DMS53 treated with DMSO at 0.1 percent for 48 hours (cell line): ENCODE data around the gene PTBP1.

Source experiments
- DNase-seq: peaks from one replicate; lab custom pipeline; 2025; ENCODE audit not compliant: unreplicated experiment; lab: John Stamatoyannopoulos, UW

The PTBP1 gene

DNA sequence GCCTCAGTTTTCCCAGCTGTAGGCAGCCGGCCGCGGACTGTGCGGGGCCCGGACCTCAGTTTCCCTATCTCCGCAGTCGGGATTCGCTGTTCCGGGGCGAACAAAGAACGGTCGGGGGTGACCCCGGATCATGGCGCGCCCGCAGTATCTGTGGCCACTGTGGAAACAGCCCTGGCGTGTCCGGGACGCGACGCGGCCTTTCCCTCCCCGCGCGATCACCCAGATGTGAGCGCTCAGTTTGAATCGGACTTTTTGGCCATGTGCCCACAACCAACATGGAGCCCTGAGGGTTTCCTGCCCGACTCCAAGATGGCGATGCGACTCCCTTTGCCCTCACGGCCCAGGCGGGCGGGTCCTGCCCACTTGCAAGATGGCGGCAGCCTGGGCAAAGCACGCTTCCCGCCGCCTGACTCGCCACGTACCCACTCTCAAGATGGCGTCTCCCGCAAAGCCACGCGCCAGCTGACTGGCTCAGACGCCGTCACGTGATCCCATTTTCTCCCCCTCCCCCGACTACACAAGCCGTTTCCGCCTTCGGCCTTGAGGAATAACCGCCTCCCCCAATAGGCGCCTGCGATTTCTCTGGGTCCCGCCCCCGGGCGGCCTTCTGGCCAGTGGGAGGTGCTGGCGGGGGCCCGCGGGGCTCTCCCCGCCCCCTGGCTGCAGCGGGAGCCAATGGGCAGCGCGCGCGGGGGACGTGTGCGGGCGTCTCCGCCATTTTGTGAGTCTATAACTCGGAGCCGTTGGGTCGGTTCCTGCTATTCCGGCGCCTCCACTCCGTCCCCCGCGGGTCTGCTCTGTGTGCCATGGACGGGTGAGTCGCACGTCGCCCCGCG is at the start of gene PTBP1:
PTBP1 (plus strand) TSS at position 761 of the 836 bp plus-strand sequence; CDS start at position 807, 46 bp downstream.
- peak; percentile 96 for DNase-seq

DNA sequence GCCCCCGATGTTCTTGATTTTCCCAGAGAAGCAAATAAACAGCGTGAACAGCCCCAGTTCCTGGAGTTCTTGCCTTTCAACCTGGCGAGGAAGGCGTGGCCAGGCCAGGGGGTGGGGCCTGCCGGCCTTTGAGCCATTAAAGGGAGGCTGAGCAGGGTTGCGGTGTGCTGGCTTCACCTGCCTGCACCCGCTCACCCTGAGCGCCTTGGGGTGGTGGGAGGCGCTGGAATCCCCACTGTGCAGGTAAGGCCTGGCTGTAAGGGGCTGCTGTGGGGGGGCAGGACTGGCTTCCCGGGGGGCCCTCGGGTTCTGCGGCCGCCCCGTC is 49.0 kb upstream of the PTBP1 start:
- no peak for DNase-seq

DNA sequence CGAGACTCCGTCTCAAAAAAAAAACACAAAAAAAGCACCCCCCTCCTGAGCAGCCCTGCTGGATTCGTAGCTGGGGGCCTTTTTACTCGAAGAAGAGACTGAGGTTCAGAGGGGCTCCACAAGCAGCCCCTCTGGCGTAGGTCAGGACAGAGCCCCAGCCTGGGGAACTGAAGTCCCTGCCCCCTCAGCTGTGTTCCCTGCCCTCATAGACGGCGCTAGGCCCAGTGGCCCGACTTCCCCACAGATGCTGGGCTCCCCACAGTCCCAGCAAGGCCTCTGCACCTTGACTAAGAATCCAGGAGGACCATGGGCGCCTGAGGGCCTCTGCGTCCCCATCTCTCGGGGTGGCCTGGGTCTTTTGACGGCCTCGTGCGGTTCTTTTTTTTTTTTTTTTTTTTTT is 47.4 kb upstream of the PTBP1 start:
- DNase-seq, result no peak

DNA sequence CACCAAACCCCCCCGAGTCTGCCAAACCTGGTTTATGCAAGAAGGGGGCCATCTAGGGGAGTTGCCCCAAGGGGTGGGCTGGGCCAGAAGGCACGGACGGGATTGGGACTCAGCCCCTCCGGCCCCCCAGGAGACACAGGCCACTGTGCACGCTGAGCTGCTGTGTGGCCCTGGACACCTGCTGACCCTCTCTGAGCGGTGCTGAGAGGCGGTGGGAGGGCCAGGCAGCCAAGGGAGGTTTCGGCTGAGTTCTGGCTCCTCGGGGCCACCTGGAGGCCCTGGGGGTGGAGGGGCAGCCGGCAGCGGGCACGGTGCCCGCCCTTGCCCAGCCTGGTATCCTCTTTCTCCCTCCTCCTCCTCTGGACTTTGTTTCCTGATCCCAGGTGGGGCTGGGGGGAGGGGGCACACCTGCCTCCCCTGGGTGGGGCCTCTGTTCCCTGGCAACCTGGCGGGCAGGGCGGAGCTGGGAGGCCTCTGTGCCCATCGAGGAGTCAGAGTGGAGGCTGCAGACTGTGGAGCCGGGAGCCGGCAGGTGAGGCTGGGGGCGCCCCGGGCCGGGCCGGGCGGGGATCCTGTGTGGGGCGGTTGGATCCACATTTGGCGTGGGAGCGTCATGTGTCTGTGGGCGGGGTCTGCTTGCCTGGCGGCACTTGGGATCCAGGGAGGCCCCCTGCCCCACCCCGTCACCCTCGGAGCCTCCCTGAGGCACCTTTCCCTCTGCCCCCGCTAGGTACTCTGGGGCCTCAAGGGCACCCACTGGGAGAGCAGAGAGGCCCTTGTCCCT is 46.4 kb upstream of the PTBP1 start, which contains the start of gene MISP:
MISP (plus strand) TSS at position 473 of the 784 bp plus-strand sequence. CDS start 5,835 bp downstream, outside the sequence.
- DNase-seq, result peak; percentile 71

DNA sequence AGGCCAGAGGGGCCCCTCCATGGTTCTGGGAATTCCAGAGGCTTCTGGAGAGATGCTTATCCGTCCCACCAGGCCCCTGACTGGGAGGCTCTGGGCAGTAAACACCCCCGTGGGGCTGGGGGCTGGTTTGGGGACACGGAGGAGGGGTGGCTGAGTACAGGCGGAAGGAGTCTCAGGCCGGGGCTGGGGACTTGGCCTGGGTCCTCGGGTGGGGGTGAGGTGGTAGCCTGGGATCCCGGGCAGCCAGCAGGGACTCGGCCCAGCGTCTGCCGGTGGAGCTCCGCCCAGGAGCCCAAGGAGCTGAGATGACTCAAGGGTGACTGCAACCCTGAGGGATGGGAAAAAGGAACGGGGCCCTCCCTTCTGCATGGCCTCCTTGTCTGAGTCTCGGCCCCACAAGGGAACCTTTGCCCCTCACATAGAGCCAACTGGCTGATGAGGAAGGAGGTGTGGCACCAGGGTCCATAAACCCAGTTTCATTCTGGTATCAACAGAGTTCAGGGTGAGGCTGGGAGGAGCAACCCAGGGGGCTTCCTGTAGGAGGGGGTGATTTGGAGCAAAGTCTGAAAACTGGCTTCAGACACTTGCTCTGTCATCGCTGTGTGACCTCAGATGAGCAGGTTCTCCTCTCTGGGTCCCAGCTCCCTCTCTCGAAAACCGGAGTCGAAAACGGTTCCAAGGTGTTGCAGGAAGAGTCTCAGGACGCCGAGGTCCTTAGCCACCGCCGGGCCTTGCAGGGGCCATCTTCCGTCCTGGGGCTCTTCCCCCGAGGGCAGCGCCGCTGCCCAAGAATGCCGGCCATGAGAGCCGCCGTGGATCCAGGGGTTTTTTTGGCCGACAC is 45.5 kb upstream of the PTBP1 start:
- no peak for DNase-seq

DNA sequence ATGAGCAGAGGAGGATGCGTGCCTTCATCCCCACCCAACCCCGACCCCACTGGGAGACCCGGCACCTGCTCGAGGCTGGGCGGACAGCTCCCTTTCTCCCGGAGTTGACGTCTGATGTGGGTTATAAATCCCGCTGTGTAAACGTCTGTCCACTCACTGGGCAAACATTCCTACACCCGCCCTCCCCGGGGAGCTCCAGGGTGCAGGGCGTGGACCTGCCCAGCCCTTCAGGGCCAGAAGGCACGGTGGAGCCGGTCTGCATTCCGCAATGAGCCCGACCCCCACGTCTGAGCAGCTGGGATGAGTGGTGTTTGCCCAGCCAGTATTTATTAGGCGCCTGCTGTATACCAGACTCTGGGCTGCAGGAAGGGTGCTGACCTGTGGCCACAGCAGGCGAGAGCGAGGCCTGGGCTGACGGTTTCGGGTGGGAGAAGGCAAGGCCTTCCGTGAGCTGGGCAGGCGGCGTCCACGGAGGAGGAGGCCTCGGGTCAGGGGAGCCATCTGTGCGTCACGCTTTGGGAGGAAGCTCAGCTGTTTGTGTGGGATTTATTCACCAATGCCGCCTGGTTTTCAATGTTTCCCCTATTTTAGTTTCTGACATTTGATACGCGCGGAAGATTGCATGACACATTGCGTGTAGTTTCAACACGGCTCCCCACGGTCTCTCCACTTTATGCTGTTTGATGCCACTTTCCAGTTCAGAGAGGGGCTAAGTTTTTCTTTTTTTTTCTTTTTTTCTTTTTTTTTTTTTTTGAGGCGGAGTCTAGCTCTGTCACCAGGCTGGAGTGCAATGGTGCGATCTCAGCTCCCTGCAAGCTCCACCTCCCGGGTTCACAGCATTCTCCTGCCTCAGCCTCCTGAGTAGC is 44.4 kb upstream of the PTBP1 start:
- DNase-seq, result peak; percentile 69

DNA sequence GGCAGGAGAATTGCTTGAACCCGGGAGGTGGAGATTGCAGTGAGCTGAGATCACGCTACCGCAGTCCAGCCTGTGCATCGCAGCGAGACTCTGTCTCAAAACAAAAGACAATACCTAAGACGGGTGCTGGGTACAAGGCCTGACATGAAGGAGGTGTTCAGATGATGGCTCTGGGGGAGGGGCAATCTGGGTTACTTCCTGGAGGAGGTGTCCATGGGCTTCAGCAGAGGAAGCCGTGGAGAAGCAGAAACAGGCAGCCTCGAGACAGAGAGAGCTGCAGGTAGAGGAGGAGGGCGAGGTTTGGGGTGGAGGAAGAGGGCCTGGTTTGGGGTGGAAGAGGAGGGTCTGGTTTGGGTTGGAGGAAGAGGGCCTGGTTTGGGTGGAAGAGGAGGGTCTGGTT is 42.7 kb upstream of the PTBP1 start:
- DNase-seq, result no peak

DNA sequence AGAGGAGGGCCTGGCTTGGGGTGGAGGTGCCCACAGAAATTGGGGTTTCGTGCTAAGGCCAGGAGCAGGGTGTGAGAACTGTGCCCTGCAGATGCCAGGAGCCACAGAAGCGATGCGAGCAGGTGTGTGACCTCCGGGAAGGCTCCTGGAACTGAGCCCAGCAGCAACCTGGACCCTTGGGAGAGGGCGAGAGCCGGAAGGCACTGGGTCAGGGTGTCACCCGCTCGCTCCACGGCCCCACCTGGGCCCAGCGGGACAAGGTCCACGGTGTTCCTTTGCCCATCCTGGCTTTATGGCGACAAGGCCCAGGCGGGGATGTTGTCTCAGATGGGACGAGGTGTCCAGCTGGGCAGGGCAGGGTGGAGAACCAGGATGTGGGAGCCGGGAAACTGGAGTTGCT is 42.2 kb upstream of the PTBP1 start:
- no peak for DNase-seq

DNA sequence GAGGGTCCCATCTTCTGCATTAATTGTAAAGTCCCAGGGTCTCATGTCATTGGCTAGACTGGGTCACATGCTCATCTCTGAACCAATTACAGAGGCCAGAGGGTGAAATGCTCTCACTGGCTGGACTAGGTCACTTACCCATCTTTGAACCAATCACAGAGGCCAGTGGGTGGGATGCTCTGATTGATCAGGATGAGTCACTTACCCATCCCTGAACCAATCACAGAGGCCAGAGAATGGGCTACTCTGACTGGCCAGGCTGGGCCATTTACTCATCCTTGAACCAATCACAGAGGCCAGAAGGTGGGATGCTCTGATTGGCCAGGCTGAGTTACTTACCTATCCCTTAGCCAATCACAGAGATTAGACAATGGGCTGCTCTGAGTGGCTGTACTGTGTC is 41.0 kb upstream of the PTBP1 start:
- DNase-seq, result no peak

DNA sequence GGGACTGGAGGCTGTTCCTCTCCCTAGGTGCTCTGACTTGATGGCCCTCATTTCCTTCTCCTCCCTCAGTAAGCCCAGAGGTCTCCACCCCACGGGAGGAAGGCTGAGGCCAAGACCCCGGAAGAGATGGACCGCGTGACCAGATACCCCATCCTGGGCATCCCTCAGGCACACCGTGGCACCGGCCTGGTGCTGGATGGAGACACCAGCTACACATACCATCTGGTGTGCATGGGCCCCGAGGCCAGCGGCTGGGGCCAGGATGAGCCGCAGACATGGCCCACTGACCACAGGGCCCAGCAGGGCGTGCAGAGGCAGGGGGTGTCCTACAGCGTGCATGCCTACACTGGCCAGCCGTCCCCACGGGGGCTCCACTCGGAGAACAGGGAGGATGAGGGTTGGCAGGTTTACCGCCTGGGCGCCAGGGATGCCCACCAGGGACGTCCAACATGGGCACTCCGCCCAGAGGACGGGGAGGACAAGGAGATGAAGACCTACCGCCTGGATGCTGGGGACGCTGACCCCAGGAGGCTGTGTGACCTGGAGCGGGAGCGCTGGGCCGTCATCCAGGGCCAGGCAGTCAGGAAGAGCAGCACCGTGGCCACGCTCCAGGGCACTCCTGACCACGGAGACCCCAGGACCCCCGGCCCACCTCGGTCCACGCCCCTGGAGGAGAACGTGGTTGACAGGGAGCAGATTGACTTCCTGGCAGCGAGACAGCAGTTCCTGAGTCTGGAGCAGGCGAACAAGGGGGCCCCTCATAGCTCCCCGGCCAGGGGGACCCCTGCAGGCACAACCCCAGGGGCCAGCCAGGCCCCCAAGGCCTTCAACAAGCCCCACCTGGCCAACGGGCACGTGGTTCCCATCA is 40.2 kb upstream of the PTBP1 start:
- no peak for DNase-seq

DNA sequence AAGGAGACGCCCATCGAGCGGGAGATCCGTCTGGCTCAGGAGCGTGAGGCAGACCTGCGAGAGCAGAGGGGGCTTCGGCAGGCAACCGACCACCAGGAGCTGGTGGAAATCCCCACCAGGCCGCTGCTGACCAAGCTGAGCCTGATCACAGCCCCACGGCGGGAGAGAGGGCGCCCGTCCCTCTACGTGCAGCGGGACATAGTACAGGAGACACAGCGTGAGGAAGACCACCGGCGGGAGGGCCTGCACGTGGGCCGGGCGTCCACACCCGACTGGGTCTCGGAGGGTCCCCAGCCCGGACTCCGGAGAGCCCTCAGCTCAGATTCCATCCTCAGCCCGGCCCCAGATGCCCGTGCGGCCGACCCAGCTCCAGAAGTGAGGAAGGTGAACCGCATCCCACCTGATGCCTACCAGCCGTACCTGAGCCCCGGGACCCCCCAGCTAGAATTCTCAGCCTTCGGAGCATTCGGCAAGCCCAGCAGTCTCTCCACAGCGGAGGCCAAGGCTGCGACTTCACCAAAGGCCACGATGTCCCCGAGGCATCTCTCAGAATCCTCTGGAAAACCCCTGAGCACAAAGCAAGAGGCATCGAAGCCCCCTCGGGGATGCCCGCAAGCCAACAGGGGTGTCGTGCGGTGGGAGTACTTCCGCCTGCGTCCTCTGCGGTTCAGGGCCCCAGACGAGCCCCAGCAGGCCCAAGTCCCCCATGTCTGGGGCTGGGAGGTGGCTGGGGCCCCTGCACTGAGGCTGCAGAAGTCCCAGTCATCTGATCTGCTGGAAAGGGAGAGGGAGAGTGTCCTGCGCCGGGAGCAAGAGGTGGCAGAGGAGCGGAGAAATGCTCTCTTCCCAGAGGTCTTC is 39.2 kb upstream of the PTBP1 start:
- no peak for DNase-seq

DNA sequence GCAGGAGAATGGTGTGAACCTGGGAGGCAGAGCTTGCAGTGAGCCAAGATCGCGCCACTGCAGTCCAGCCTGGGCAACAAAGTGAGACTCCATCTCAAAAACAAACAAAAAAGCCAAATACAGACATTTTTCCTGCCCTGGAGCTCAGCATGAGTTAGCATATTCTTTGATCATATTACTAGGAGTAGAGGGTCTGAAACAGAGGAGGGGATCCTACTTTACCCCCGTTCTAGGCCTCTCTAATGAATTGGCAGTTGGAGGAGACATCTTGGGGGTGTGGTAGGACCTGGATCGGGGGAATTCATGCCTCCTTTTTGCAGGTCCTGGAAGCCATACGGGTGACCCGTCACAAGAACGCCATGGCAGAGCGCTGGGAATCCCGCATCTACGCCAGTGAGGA is 34.1 kb upstream of the PTBP1 start:
- DNase-seq, result no peak

DNA sequence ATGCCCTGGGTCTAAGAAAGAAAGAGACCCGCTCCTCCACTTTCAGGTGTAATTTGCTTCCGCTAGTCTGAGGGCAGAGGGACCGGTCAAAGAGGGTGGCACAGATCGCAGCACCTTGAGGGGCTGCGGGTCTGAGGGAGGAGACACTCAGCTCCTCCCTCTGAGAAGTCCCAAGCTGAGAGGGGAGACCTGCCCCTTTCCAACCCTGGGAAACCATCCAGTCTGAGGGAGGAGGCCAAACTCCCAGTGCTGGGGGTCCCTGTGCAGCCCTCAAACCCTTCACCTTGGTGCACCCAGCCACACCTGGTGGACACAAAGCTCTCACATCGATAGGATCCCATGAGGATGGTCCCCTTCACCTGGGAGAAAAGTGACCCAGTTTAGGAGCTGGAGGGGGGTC is 33.4 kb upstream of the PTBP1 start:
- no peak for DNase-seq

DNA sequence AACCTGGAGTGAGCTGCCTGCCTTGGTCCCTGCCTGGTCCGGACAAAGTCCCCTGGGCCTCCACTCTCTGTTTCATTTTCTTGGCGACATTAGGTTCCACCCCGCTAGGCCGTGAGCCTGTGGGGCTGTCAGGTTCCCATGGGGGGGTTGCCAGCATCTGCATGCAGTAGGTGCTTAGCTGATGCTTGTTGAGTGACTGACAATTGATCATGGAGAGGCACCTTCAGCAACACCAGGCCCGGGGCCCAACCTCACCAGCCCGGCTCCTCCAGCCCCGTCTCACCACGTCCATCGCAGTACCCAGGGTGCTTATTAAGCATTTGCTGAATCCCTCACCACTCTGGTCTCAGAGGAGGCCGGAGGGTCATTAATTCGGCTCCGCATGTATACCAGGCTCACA is 33.0 kb upstream of the PTBP1 start:
- no peak for DNase-seq

DNA sequence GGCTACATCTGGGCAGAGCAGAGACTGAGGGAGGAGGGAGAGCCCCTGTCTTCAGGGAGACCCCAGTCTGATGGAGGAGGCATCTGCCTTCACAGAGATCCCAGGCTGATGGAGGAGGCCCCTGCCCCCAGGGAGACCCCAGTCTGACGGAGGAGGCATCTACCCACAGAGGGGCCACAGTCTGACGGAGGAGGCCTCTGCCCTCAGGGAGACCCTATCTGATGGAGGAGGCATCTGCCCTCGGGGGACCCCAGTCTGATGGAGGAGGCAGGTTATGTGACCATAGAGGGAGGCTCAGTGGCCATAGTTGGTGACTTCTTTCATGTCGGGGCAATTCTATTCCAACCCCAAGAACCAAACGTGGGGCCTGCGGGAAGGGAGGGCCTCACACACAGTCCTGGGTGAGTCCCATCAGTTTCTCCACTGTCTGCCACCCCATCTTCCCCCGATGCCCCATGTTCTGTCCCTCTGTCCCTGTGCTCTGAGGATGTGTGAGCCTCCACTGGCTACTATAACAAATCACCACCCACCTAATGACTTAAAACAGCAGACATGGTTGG is 32.0 kb upstream of the PTBP1 start:
- DNase-seq, result no peak

DNA sequence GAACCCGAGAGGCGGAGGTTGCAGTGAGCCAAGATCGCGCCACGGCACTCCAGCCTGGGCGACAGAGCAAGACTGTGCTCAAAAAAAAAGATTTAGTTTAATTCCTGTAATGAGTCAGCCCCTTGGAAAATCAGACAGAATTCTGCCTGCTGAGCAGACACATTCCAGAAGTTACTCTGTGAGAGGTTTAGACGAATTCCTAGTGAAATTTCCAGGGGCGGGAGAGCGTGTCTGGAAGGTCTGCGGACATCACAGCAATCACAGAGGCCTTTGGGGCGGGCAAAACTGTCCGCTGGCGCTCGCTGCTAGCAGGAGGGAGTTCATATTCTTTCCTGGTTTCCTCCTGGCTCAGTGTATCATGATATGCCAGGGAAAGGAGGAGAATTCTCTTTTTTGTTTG is 28.8 kb upstream of the PTBP1 start:
- DNase-seq, result no peak

DNA sequence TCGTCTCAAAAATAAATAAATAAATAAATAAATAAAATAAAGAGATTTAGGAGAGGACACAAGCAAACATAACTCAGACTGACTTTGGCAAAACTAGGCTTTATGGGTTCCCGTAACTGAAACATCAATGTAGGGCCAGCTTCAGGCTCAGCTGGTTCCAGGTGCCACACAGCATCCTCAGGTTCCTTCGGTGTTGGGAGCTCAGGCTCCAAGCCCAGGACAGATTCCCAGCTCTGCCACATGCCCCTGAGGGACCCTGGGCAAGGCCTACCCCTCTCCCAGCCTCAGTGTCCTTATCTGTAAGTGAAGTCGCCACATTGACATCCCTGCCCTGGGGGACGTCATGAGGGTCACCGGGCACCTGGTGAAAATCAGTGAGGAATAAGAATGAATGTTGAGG is 27.6 kb upstream of the PTBP1 start:
- no peak for DNase-seq

DNA sequence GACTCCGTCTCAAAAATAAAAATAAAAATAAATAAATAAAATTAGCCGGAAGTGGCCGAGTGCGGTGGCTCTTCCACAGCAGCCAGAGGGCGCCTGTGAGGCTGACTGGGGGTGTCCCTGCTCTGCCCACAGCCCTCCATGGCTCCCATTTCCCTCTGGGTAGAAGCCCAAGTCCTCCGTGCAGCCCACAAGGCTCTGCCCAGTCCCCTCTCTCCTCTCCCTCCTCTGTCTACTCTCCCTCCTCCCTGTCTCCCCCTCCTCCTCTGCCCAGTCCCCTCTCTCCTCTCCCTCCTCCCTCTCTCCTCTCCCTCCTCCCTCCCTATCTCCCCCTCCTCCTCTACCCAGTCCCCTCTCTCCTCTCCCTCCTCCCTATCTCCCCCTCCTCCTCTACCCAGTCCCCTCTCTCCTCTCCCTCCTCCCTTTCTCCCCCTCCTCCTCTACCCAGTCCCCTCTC is 25.9 kb upstream of the PTBP1 start:
- DNase-seq, result no peak
